NCI-H2029 treated with DMSO at 0.1 percent for 48 hours (cell line): ENCODE results near the gene UVRAG.
"Not testable (repeated sequence)": the region's sequence is repeated elsewhere in the genome, so short reads cannot be mapped to it uniquely, and the experiment has no call there.

Experiments used
- DNase-seq: peaks from one replicate; lab custom pipeline; 2025; lab: John Stamatoyannopoulos, UW

UVRAG gene

GRCh38 chr11:76075716-76076115, 260.7 kb downstream of the UVRAG start:
- no peak for DNase-seq

DNA sequence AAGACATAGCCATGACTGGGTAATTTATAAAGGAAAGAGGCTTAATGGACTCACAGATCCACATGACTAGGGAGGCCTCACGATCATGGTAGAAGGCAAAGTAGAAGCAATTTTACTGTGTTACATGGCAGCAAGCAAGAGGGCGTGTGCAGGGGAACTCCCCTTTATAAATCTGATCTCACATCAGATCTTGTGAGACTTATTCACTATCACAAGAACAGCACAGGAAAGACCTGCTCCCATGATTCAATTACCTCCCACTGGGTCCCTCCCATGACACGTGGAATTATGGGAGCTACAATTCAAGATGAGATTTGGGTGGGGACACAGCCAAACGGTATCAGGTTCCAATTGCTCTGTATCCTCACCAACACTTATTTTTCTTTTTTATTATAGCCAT, 261.2 kb downstream of the UVRAG start:
- not testable (repeated sequence) for DNase-seq

- no peak for DNase-seq
Observed at GRCh38 chr11:76076749-76077148, 261.7 kb downstream of the UVRAG start.

- DNase-seq = no peak
Observed at GRCh38 chr11:76077575-76078150, 262.7 kb downstream of the UVRAG start.

GRCh38 chr11:76081084-76081483, 266.1 kb downstream of the UVRAG start:
- not testable (repeated sequence) for DNase-seq

GRCh38 chr11:76083563-76084451, 268.8 kb downstream of the UVRAG start:
- no peak for DNase-seq

GRCh38 chr11:76085270-76085669, 270.3 kb downstream of the UVRAG start:
- no peak for DNase-seq

GRCh38 chr11:76086743-76087635, 272.0 kb downstream of the UVRAG start:
- no peak for DNase-seq

- DNase-seq = no peak
Observed at GRCh38 chr11:76087749-76088148, 272.7 kb downstream of the UVRAG start.

DNA sequence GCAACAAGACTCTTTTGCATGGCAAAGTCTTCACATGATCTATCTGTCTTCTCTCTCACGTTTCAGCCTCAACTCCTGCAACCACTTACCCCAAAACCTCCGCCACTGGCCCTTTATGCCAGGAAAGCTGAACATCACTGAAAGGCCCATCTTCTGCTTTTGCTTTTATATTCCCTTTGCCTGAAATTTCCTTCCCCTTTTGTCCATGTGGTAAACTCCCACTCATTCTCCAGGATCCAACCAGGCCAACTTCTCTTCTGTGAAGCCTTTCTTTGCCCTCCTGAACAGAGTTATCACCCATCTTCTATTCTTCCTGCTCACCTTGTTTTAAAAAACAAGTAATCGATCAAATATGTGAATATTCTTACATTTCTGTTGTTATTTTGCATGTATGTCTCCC, 273.5 kb downstream of the UVRAG start:
- DNase-seq = no peak

DNA sequence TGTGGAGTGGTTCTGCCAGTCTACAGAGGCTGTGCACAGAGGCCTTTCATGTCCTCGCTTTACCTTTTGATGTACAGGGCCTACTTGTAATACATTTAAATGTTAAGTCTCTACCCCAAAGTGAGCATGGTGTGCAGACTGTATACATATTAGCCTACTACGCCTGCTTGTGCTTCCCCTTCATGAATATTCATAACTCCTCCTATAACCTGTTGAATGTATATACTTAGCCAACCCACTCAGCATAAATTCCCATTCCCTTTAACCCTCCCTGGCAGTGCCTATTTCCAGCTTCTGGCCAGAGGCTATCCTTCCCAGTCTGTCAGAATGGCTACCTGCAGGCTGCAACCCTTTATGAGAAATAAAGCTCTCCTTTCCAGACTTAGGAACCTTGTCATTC, 275.2 kb downstream of the UVRAG start:
- no peak for DNase-seq

GRCh38 chr11:76090821-76091220, 275.8 kb downstream of the UVRAG start:
- no peak for DNase-seq

DNA sequence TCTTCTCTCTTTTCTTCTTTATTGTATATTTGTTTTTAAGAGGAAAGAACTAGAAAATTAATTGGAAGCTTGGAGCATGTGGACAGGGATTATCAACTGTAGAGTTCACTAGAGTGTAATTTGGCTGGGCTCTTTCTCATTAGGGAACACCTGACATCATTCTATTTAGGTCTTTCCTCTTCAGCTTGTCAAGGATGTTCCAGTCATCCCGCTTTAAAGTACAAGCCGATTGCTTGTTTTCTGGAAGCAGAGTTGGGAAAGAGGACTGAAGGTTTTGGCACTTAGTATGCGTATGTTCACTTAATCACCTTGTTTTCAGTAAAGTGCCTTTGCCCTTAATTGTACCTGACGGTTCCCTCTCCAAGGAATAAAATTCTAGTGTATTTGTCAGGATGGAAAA, 279.7 kb downstream of the UVRAG start:
- DNase-seq = no peak

GRCh38 chr11:76095891-76096290, 280.9 kb downstream of the UVRAG start:
- no peak for DNase-seq

DNA sequence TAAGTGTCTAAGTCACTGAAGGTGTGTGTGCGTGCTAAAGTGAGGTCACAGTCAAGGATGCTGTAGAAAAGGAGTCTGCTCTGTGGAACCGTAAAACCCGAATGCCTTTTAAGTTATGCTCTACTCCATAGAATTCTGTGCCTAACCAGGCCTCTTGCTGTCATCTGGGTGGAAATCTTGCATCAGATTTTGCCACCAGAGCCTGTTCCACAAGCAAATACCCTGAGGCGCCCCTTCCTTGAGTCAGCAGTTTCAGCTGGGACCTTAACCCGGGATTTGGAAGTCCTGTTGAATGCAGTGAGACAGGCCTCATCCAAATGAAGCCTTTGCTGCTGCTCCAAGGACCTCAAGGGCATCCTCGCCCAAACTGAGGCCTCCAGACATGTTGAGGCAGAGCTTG, 281.5 kb downstream of the UVRAG start:
- no peak for DNase-seq

DNA sequence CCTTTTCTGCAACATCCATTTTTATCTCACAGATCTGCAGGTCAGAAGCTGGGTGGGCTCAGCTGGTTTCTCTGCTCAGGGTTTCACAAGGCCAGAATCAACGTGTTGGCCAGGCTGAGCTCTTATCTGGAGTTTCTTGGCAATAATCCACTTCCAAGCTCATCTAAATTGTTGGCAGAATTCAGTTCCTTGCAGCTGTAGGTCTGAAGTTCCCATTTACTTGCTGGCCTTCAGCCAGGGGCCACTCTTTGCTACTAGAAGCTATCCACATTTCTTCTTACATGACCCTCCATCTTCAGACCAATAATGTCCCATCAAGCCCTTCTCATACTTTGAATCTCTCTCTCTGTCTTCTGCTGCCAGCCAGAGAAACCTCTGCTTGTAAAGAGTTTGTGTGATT, 287.8 kb downstream of the UVRAG start:
- DNase-seq = no peak

DNA sequence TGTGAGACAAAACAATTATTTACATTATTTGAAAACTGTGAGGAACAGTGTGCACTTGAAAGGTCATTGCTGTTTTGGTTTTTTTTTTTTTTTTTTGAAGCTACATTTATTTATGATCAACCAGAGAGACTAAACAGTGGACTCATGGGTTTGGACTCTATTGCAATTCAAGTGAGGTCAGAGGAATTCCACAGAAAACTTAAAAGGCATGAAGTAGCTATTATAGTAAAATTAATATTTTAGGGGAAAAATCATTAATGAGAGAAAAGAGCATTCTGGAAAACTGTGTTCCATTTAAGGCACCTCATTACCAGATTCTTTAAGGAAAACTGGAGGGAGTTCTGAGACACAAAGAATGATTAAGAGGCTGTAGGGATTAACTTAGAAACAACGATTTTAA, 288.4 kb downstream of the UVRAG start:
- no peak for DNase-seq

DNA sequence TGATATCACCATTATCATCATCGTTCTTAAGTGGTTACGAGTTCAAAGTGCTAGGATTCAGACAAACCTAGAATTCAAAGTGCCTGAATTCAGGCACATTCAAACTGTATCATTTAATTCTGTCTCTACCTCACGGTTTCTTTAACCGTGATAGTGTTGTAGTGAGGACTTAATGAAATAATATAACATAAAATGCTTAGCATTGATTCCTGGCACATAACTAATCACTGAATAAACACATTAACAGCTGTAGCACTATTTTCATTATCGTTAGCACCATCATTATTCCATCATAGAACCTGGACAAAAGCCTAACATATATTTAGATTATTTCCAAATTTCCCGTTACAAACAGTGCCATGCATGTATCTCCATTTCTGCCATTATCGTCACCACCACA, 289.3 kb downstream of the UVRAG start:
- no peak for DNase-seq

- no peak for DNase-seq
Observed at GRCh38 chr11:76105637-76106036, 290.6 kb downstream of the UVRAG start.

- DNase-seq = no peak
Observed at GRCh38 chr11:76107971-76108370, 293.0 kb downstream of the UVRAG start.

GRCh38 chr11:76114238-76114637, 299.2 kb downstream of the UVRAG start:
- no peak for DNase-seq

DNA sequence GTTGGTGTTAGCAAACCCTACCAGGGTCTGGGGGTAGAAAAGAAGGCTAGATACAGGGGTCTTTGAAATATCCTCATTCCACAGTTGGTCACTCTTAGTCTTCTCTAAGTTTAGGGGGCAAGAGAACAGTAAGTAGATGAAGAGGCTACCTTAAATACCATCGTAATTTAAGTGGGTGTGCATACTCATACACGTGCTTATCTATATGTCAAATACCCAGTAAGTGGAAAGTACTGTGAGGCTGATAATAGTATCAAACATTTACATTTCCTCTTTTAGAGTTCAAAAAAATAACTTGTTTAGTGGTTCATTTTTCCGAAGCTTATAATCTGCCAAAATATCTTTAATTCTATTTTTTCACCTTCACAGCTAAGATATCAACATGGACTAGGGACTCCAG, 300.5 kb downstream of the UVRAG start:
- DNase-seq = no peak

GRCh38 chr11:76119032-76119431, 304.0 kb downstream of the UVRAG start:
- no peak for DNase-seq
